ENCODE data around the gene RGMA. TPM values are rescaled to one million over a fixed set of nuclear protein-coding genes. Genes with fewer than 3 reads are reported as not detected.

RGMA gene
- total and polyA plus RNA-seq, 2 donors (not counting 1 experiment from before 2014, with no cell fraction given) = not detected

DNA sequence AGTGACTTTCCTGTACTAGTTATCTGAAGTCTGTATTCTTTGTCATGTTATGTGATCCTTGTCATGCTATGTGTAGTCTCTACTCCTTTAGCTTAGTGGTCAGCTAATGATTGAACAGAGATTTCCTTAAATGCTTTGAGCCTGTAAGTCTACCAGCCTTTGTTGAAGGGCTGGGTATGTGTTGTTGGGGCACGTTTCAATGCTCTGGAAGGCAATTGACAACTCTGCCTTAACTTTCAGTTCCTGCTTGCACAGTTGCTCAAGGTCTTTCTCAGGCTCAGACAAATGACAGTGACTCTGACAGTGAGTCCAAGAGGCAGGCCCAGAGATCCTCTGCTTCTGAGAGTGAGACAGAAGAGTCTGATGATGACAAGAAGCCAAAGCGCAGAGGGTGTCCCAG, 99.5 kb downstream of the RGMA start:
- no peak overlapping the region for H3K27ac ChIP-seq (ENCODE audit: low read length in 2 of 2)
- H3K79me2 ChIP-seq (ENCODE audit: control insufficient read depth, insufficient read depth, low read length) = peaks cover 39% of the 10 kb centered on the region
- no peak for ATAC-seq (ENCODE audit: low read depth)
- peaks cover 0 to 11% of the 10 kb centered on the region in 2 donors for H3K4me1 ChIP-seq (ENCODE audit: control insufficient read depth in 2 of 2, insufficient read depth in 2 of 2, low read length in 2 of 2)
- H3K27ac Mint-ChIP-seq = peak overlapping the region; percentile 21
- CTCF ChIA-PET = no interaction called here
- DNase-seq = no peak
- H4K20me1 ChIP-seq (ENCODE audit: control insufficient read depth, insufficient read depth, low read length, poor library complexity, severe bottlenecking) = peaks cover 20% of the 10 kb centered on the region
- H3K4me3 ChIP-seq (ENCODE audit: control extremely low read depth in 1 of 5, extremely low read depth in 1 of 5, insufficient read depth in 1 of 5, low read depth in 2 of 5, low read length in 4 of 5) = no peak overlapping the region
- no peaks in the 10 kb centered on the region for H3K9me3 ChIP-seq (ENCODE audit: control extremely low read depth in 1 of 3, control insufficient read depth in 2 of 3, insufficient read depth in 1 of 3, low read length in 2 of 3)
- no peak for TF ChIP-seq EZH2 (IDR thresholded peaks at IDR 0.05; ENCODE audit: borderline replicate concordance, insufficient read depth, low read depth, low read length, poor library complexity, severe bottlenecking)
- TF ChIP-seq, protein P1, sequence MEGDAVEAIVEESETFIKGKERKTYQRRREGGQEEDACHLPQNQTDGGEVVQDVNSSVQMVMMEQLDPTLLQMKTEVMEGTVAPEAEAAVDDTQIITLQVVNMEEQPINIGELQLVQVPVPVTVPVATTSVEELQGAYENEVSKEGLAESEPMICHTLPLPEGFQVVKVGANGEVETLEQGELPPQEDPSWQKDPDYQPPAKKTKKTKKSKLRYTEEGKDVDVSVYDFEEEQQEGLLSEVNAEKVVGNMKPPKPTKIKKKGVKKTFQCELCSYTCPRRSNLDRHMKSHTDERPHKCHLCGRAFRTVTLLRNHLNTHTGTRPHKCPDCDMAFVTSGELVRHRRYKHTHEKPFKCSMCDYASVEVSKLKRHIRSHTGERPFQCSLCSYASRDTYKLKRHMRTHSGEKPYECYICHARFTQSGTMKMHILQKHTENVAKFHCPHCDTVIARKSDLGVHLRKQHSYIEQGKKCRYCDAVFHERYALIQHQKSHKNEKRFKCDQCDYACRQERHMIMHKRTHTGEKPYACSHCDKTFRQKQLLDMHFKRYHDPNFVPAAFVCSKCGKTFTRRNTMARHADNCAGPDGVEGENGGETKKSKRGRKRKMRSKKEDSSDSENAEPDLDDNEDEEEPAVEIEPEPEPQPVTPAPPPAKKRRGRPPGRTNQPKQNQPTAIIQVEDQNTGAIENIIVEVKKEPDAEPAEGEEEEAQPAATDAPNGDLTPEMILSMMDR (IDR thresholded peaks at IDR 0.05) = no peak
- no peak overlapping the region for H3K4me3 Mint-ChIP-seq
- WGBS (ENCODE audit: insufficient coverage) = 60% methylated on average over 2 of the region's 2 CpGs
- no peak overlapping the region for H3K4me2 ChIP-seq (replicated peaks; ENCODE audit: low read depth, low read length, poor library complexity, severe bottlenecking)
- no peaks in the 10 kb centered on the region for H3K27me3 ChIP-seq (replicated peaks in 1 of 4; ENCODE audit: control extremely low read depth in 1 of 4, control insufficient read depth in 3 of 4, insufficient read depth in 4 of 4, low read length in 3 of 4)
- intact Hi-C loops (cut with micrococcal nuclease) = loop anchor here (5.0 kb wide), 1 partner anchor 37 kb away; no protein-coding TSS in a partner anchor
- H2AFZ ChIP-seq (ENCODE audit: insufficient read depth, low read depth, low read length, poor library complexity, severe bottlenecking) = no peak overlapping the region
- no peaks in the 10 kb centered on the region for H3K27me3 Mint-ChIP-seq
- H3K9ac ChIP-seq (ENCODE audit: low read length) = no peak overlapping the region
- no peaks in the 10 kb centered on the region for H3K9me3 Mint-ChIP-seq (ENCODE audit: insufficient read depth)
- POLR2A ChIA-PET = interaction anchor here (0.7 kb wide), 1 partner anchor 75 kb away, joined by 8 read pairs; no protein-coding TSS in a partner anchor
- H3K36me3 ChIP-seq (replicated peaks in 1 of 2; ENCODE audit: control extremely low read depth in 1 of 2, control insufficient read depth in 1 of 2, extremely low read depth in 1 of 2, insufficient read depth in 2 of 2, low read length in 1 of 2) = peaks cover 34 to 89% of the 10 kb centered on the region in 2 experiments
- peaks cover 11% of the 10 kb centered on the region for H3K4me1 Mint-ChIP-seq

Other genes starting within 250 kb of the RGMA start
- gene CHD2, start 188.9 kb downstream of the RGMA start, total RNA-seq = 353 and 446 TPM in 2 replicates
- gene CHD2, start 188.9 kb downstream of the RGMA start, polyA plus RNA-seq = 86.9 and 132 TPM in 2 replicates